ENCODE data around the gene ADAMTSL4. TPM values are rescaled to one million over a fixed set of nuclear protein-coding genes. Genes with fewer than 3 reads are reported as not detected.

ADAMTSL4 gene
- total RNA-seq, 1 donor, result 5.4 TPM

GRCh38 chr1:150609732-150610131 is 60.5 kb downstream of the ADAMTSL4 start:
- Histone ChIP-seq H3K27me3 (ENCODE audit: insufficient read depth, low read length) (no peaks in the 10 kb centered on the region), H3K4me2 (ENCODE audit: insufficient read depth, low read length) (no peak overlapping the region), H3K36me3 (ENCODE audit: insufficient read depth, low read length) (no peaks in the 10 kb centered on the region), H4K20me1 (ENCODE audit: insufficient read depth, low read length) (no peaks in the 10 kb centered on the region), H3K27ac (ENCODE audit: low read depth, low read length) (peak overlapping the region; percentile 47), H3K9me3 (ENCODE audit: low read depth, low read length) (no peaks in the 10 kb centered on the region), H3K4me1 (ENCODE audit: insufficient read depth, low read length) (peaks cover 42% of the 10 kb centered on the region), H3K4me3 (ENCODE audit: insufficient read depth, low read length) (no peak overlapping the region), H2AFZ (ENCODE audit: low read length) (no peak overlapping the region), H3K79me2 (ENCODE audit: insufficient read depth, low read length) (peaks cover 3% of the 10 kb centered on the region)
- TF ChIP-seq CTCF (IDR thresholded peaks at IDR 0.05; ENCODE audit: extremely low read depth, low read depth, low read length), result no peak
- DNase-seq (ENCODE audit: insufficient read length, low spot score, missing footprints), result no peak

Small RNAs within 50 kb of the gene (small RNA-seq; reads per million reads assigned to genes)
- gene MIR4257, result not detected
- not detected for gene RF00015
- gene RF00561, result not detected
- 0.30 reads per million for gene RN7SL473P
- gene RN7SL600P, result not detected

Other genes starting within 250 kb of the ADAMTSL4 start
- 33.9 and 35.8 TPM in 2 replicates for gene PRPF3, start 227.9 kb upstream of the ADAMTSL4 start, total RNA-seq
- gene RPRD2, start 185.3 kb upstream of the ADAMTSL4 start, total RNA-seq, result 12.3 and 13.3 TPM in 2 replicates
- gene TARS2, start 62.0 kb upstream of the ADAMTSL4 start, total RNA-seq, result 10.1 and 14.7 TPM in 2 replicates
- 20.9 and 30.0 TPM in 2 replicates for gene ECM1, start 41.3 kb upstream of the ADAMTSL4 start, total RNA-seq
- 0.36 TPM in 1 of 2 replicates, not detected in the other for gene FALEC, start 33.7 kb upstream of the ADAMTSL4 start, total RNA-seq
- gene MCL1, start 30.2 kb downstream of the ADAMTSL4 start, total RNA-seq, result 168 and 176 TPM in 2 replicates
- 63.1 and 66.6 TPM in 2 replicates for gene ENSA, start 80.2 kb downstream of the ADAMTSL4 start, total RNA-seq
- gene GOLPH3L, start 147.7 kb downstream of the ADAMTSL4 start, total RNA-seq, result 17.0 and 18.0 TPM in 2 replicates
- 0.36 and 0.59 TPM in 2 replicates for gene HORMAD1, start 171.5 kb downstream of the ADAMTSL4 start, total RNA-seq
- gene CTSS, start 216.4 kb downstream of the ADAMTSL4 start, total RNA-seq, result 10.9 and 16.3 TPM in 2 replicates

Data from osteoblast (primary cell).